GM20000 (cell line): ENCODE data around the gene SAP30.
A peak's percentile ranks its signal among the peaks of the same experiment; 100 is the strongest.

Experiments used
- DNase-seq: peaks from one replicate; pipeline ENCODE4 v3.0.0; 2012; ENCODE audit warnings: low spot score
- CTCF ChIP-seq: IDR thresholded peaks from 2 replicates; pipeline ENCODE4 v1.5.1; 2012; ENCODE audit warnings: mild to moderate bottlenecking, control low read depth; ENCODE audit errors: extremely low read depth, missing control alignments

Gene SAP30

GRCh38 chr4:173333658-173334084 is 37.1 kb upstream of the SAP30 start:
- TF ChIP-seq CTCF: no peak
- DNase-seq: peak; percentile 47

- no peak for TF ChIP-seq CTCF
- peak; percentile 99 for DNase-seq
Observed at GRCh38 chr4:173334085-173334890, 36.5 kb upstream of the SAP30 start, which contains the start of gene HMGB2. Gene HMGB2, minus strand, starts transcription at chr4:173334358. Its CDS starts 709 bp downstream, at chr4:173333649.

- TF ChIP-seq CTCF: no peak
- peak; percentile 72 for DNase-seq
Observed at GRCh38 chr4:173334891-173335752, 35.6 kb upstream of the SAP30 start.

GRCh38 chr4:173337463-173337862 is 33.3 kb upstream of the SAP30 start:
- no peak for DNase-seq
- no peak for TF ChIP-seq CTCF

- no peak for DNase-seq
- TF ChIP-seq CTCF: no peak
Observed at GRCh38 chr4:173343832-173344397, 26.8 kb upstream of the SAP30 start.

GRCh38 chr4:173345648-173346047 is 25.1 kb upstream of the SAP30 start:
- TF ChIP-seq CTCF: no peak
- DNase-seq: no peak
